ENCODE results near the gene PDE1C. TPM values are rescaled to one million over a fixed set of nuclear protein-coding genes. Genes with fewer than 3 reads are reported as not detected.

The PDE1C gene
- total and polyA plus RNA-seq, 2 of the 4 experiments (the other 2 are of a cell fraction): 14.2 to 61.5 TPM

DNA sequence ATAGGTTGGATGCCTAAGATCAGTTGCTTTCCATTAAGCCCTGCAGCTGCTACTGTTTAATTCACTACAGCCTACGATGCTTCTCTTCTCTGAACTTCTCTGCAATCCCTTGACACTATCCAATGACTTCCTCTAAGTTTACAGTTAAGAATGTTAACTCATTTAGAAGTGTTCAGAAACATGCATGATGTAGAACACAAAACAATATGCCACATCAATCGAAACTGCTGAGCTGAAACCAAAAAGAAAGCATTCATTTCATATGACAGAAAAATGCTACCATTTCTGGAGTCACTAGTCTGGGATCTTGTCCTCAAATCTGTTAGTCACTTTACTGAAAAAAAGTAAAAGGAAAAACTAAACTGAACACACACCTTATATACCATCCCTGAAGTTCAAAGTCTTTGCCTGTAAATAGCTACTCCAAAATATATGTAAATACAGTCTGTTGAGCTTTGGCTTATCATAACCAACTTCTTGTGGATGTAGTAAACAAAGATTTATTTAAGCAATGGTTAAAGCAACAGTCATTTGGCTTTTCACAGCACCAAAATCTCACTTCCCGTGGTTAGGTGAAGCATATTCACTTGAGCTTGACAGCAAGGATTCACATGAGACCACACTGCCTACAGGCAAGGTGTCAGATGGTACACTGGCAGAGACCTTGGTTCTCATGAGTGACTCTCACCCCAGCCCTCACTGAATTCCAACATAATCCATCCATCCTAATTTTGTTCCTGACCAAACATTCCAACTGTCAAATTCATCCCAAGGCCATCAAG is 196.2 kb downstream of the PDE1C start:
- H3K27me3 ChIP-seq (ENCODE audit: control insufficient read depth, insufficient read depth, low read length): no peaks in the 10 kb centered on the region
- H2BK15ac ChIP-seq (ENCODE audit: low read depth, low read length): no peak overlapping the region
- POLR2A ChIA-PET (ENCODE audit: unreplicated experiment): no interaction called here
- dilution Hi-C loops (cut with HindIII; ENCODE audit: low sequenced_read_pairs, unreplicated experiment): no loop called here
- DNase-seq: no peak
- no peak overlapping the region for H2AK9ac ChIP-seq (replicated peaks; ENCODE audit: low read depth, low read length, poor library complexity)
- no peak overlapping the region for H2BK120ac ChIP-seq (ENCODE audit: low read depth, low read length)
- no peak overlapping the region for H3K18ac ChIP-seq (ENCODE audit: low read depth, low read length)
- H3K4ac ChIP-seq (ENCODE audit: low read depth, low read length): no peak overlapping the region
- no peaks in the 10 kb centered on the region; a peak in 1 of 4 replicates for H3K79me1 ChIP-seq (ENCODE audit: low read depth in 1 of 2, low read length in 2 of 2)
- in situ Hi-C loops (cut with MboI; ENCODE audit: low sequenced_read_pairs): no loop called here
- H3K4me2 ChIP-seq (ENCODE audit: low read depth, low read length): no peak overlapping the region; the same call in 1 of the 2 replicates
- no peak for ATAC-seq (ENCODE audit: low read depth)
- no peak overlapping the region for H3K4me3 ChIP-seq (ENCODE audit: insufficient read depth, low read depth, low read length)
- H4K5ac ChIP-seq (ENCODE audit: low read depth, low read length): no peak overlapping the region
- H3K56ac ChIP-seq (ENCODE audit: extremely low read depth, insufficient read depth, low read length): no peak overlapping the region
- H2BK5ac ChIP-seq (ENCODE audit: low read depth, low read length, poor library complexity, severe bottlenecking): peak overlapping the region; percentile 23
- H3K23ac ChIP-seq (ENCODE audit: low read depth, low read length): no peak overlapping the region
- no peak overlapping the region for H4K8ac ChIP-seq (ENCODE audit: low read depth in 2 of 2, low read length in 2 of 2)
- 67% methylated on average over 1 of the region's 3 CpGs; no CpG with 5 or more reads in 1 of the 2 experiments for WGBS, 2 experiments (ENCODE audit: extremely low coverage in 2 of 2, insufficient read length in 1 of 2)
- no peaks in the 10 kb centered on the region for H4K20me1 ChIP-seq (ENCODE audit: insufficient read depth, low read length)
- H3K27ac ChIP-seq (ENCODE audit: insufficient read depth, low read length): no peak overlapping the region
- no peak overlapping the region; the same call in 1 of the 2 replicates for H3K14ac ChIP-seq (replicated peaks; ENCODE audit: low read depth, low read length)
- H3K9me1 ChIP-seq (ENCODE audit: insufficient read depth, low read length): no peaks in the 10 kb centered on the region
- H2BK20ac ChIP-seq (ENCODE audit: low read depth, low read length): no peak overlapping the region
- CTCF ChIA-PET: no interaction called here
- H3K9me3 ChIP-seq (ENCODE audit: control insufficient read depth, insufficient read depth, low read length): no peaks in the 10 kb centered on the region
- H3K36me3 ChIP-seq (ENCODE audit: control insufficient read depth, insufficient read depth, low read length): peaks cover 6% of the 10 kb centered on the region; the same call in 1 of the 2 replicates
- H3K9ac ChIP-seq (ENCODE audit: low read depth, low read length): no peak overlapping the region
- BruUV-seq (replicated peaks): no TSS peak
- TF ChIP-seq CHD1 (IDR thresholded peaks at IDR 0.05; ENCODE audit: low read depth, low read length) (no peak), SMC3 (IDR thresholded peaks at IDR 0.05; ENCODE audit: low read depth, low read length) (no peak), NFE2L2 (IDR thresholded peaks at IDR 0.05; ENCODE audit: low read depth, low read length) (no peak), CEBPB (IDR thresholded peaks at IDR 0.05; ENCODE audit: low read depth, low read length) (no peak)
- intact Hi-C loops (cut with micrococcal nuclease): no loop called here
- H3K4me1 ChIP-seq (ENCODE audit: control insufficient read depth, insufficient read depth, low read length): peaks cover 2% of the 10 kb centered on the region; the same call in 1 of the 2 replicates
- no peak overlapping the region for H4K91ac ChIP-seq (ENCODE audit: insufficient read depth, low read depth, low read length)
- no peak overlapping the region for H2AFZ ChIP-seq (replicated peaks; ENCODE audit: low read length, poor library complexity)
- no peak overlapping the region for H2AK5ac ChIP-seq (ENCODE audit: low read depth, low read length)

All from IMR-90 (cell line).